Psoas muscle (tissue), 8 donors: Measurements from ENCODE around the gene PTPRB. TPM values are rescaled to one million over a fixed set of nuclear protein-coding genes. Genes with fewer than 3 reads are reported as not detected.

Source experiments
- ATAC-seq, 4 donors: fragments of 200-7000 bp; cut with Tn5 transposase; one replicate each; pipeline ENCODE4 v1.9.1; 2020; ENCODE audit warnings: moderate library complexity in 3 of 4, mild to moderate bottlenecking in 2 of 4
- DNase-seq, 2 donors: peaks; one replicate each; pipeline ENCODE4 v3.0.0-alpha.2; 2020
- H3K27ac ChIP-seq: fragments of 200-600 bp; one replicate; pipeline ENCODE4 v1.8.0; 2022
- H3K27me3 ChIP-seq, 3 donors: fragments of 200-600 bp in 1 of 3; one replicate each; pipeline versions ENCODE4 v1.6.1 to v1.8.0; 2013 to 2022; ENCODE audit warnings: low read length in 2 of 3, mild to moderate bottlenecking in 2 of 3, moderate library complexity in 1 of 3; ENCODE audit not compliant: insufficient read depth in 3 of 3
- H3K36me3 ChIP-seq, 2 donors: fragments of 200-600 bp in 1 of 2; one replicate each; pipeline versions ENCODE4 v1.6.1 to v1.8.0; 2013 to 2022; ENCODE audit warnings: low read depth in 1 of 2, mild to moderate bottlenecking in 1 of 2, moderate library complexity in 1 of 2; ENCODE audit not compliant: insufficient read depth in 1 of 2
- H3K4me1 ChIP-seq: fragments of 200-600 bp; one replicate; pipeline ENCODE4 v1.8.0; 2022
- H3K4me3 ChIP-seq: fragments of 200-600 bp; one replicate; pipeline ENCODE4 v1.8.0; 2022; ENCODE audit warnings: mild to moderate bottlenecking
- H3K9me3 ChIP-seq: fragments of 200-600 bp; one replicate; pipeline ENCODE4 v1.8.0; 2022
- CTCF ChIP-seq: fragments of 200-600 bp; IDR thresholded peaks from one replicate; pipeline ENCODE4 v1.8.0; 2022; ENCODE audit warnings: antibody characterized with exemption
- WGBS, 3 donors: extraction: QIAGEN DNeasy Blood & Tissue Kit; methylation state at CpG; one replicate each; pipeline versions ENCODE4 v1.1.6 to v1.1.7; 2013; 5-methylcytosine and 5-hydroxymethylcytosine counted together
- intact Hi-C, 2 donors: fragments of 100-400 bp; cut with DNase I; formaldehyde crosslinking; loops; one replicate each; pipeline versions ENCODE4 v1.11.0 to v1.14.2; 2022
- polyA plus RNA-seq, 3 donors: library from polyadenylated mRNA; stranded (reverse); fragments of 200-250 nt; gene quantifications; one replicate each; pipeline ENCODE4 v1.2.3, GENCODE V29; 2013
- total RNA-seq, 4 donors: library from RNA; stranded (reverse); fragmentation: NEBNext Ultra II Directional in 2 of 4; extraction: Animal tissue kit (Norgen Biotek cat#: 25700) in 2 of 4; gene quantifications; one replicate each; pipeline versions ENCODE4 v1.2.1 to v1.2.4, GENCODE V29; 2021 to 2023
- donor health status: healthy with polysubstance abuse.
- donor health status: DM: no; HTN: no; CAD: no; lungs with moderate emphysema.
- donor health status: Bipolar disorder and iron deficiency.
- donor health status: healthy.
- donor health status: DM: yes; HTN: yes; CAD: no.
- donor health status: DM: no; HTN: no; CAD: no.
- donor health status: DM: no; HTN: no; CAD: no.
- donor health status: DM: yes; HTN: yes; CAD: no.

The PTPRB gene
- total and polyA plus RNA-seq, 7 donors = 6.5 to 32.1 (median 10.9) TPM

- TF ChIP-seq CTCF = no peak
Observed at GRCh38 chr12:70609739-70610491, 27.3 kb downstream of the PTPRB start.

GRCh38 chr12:70609203-70609602 is 28.0 kb downstream of the PTPRB start:
- intact Hi-C loops = no loop called here
- no peak for TF ChIP-seq CTCF
- 71 to 86% (median 77%) methylated on average over 2 of the region's 2 CpGs for WGBS, 3 donors
- H3K4me3 ChIP-seq = peak overlapping the region; percentile 59
- no peak overlapping the region for H3K27ac ChIP-seq
- H3K27me3 ChIP-seq = peaks cover 0 to 26% (median 0%) of the 10 kb centered on the region in 3 donors
- ATAC-seq (no peak), DNase-seq (no peak)
- H3K4me1 ChIP-seq = no peaks in the 10 kb centered on the region
- H3K36me3 ChIP-seq = no peaks in the 10 kb centered on the region
- H3K9me3 ChIP-seq = no peaks in the 10 kb centered on the region

More at GRCh38 chr12:70609739-70610491, 27.3 kb downstream of the PTPRB start:
- H3K27me3 ChIP-seq = peaks cover 0 to 26% (median 0%) of the 10 kb centered on the region in 3 donors
- peak overlapping the region; percentile 59 for H3K4me3 ChIP-seq
- H3K9me3 ChIP-seq = no peaks in the 10 kb centered on the region
- no peaks in the 10 kb centered on the region for H3K4me1 ChIP-seq
- intact Hi-C loops = no loop called here
- H3K36me3 ChIP-seq = no peaks in the 10 kb centered on the region
- 1% methylated on average over 41 to 63 of the region's 63 CpGs for WGBS, 3 donors
- no peak overlapping the region for H3K27ac ChIP-seq
- ATAC-seq (peak; percentile 28 to 72 (median 60)), DNase-seq (peak; percentile 58 to 66)

- Histone ChIP-seq H3K27ac (no peak overlapping the region), H3K9me3 (no peaks in the 10 kb centered on the region), H3K36me3 (no peaks in the 10 kb centered on the region), H3K27me3 (peaks cover 0 to 26% (median 0%) of the 10 kb centered on the region in 3 donors), H3K4me1 (no peaks in the 10 kb centered on the region), H3K4me3 (peak overlapping the region; percentile 59)
- ATAC-seq = no peak
- WGBS, 3 donors = 78 to 83% (median 81%) methylated on average over 1 of the region's 1 CpG
- DNase-seq = no peak
- no peak for TF ChIP-seq CTCF
- intact Hi-C loops = no loop called here
Observed at GRCh38 chr12:70608184-70608583, 29.0 kb downstream of the PTPRB start.

GRCh38 chr12:70607107-70607506 is 30.1 kb downstream of the PTPRB start:
- intact Hi-C loops = no loop called here
- Histone ChIP-seq H3K9me3 (no peaks in the 10 kb centered on the region), H3K27ac (no peak overlapping the region), H3K36me3 (no peaks in the 10 kb centered on the region), H3K4me3 (peak overlapping the region; percentile 59), H3K27me3 (peaks cover 0 to 26% (median 0%) of the 10 kb centered on the region in 3 donors), H3K4me1 (no peaks in the 10 kb centered on the region)
- no peak for TF ChIP-seq CTCF
- ATAC-seq (no peak), DNase-seq (no peak)
